HG03025 (cell line): ENCODE results near the gene NDFIP1.

Source experiments
- ATAC-seq: cut with Tn5 transposase; IDR thresholded peaks from one replicate; pipeline ENCODE4 v1.9.1; 2021; ENCODE audit warnings: mild to moderate bottlenecking, moderate library complexity; ENCODE audit not compliant: unreplicated experiment, low FRiP score

NDFIP1 gene, protein sequence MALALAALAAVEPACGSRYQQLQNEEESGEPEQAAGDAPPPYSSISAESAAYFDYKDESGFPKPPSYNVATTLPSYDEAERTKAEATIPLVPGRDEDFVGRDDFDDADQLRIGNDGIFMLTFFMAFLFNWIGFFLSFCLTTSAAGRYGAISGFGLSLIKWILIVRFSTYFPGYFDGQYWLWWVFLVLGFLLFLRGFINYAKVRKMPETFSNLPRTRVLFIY

GRCh38 chr5:142108432-142109330, at the start of gene NDFIP1:
NDFIP1 (plus strand) TSS chr5:142108779; CDS start chr5:142108975, 196 bp downstream.
- peak; percentile 95 for ATAC-seq

DNA sequence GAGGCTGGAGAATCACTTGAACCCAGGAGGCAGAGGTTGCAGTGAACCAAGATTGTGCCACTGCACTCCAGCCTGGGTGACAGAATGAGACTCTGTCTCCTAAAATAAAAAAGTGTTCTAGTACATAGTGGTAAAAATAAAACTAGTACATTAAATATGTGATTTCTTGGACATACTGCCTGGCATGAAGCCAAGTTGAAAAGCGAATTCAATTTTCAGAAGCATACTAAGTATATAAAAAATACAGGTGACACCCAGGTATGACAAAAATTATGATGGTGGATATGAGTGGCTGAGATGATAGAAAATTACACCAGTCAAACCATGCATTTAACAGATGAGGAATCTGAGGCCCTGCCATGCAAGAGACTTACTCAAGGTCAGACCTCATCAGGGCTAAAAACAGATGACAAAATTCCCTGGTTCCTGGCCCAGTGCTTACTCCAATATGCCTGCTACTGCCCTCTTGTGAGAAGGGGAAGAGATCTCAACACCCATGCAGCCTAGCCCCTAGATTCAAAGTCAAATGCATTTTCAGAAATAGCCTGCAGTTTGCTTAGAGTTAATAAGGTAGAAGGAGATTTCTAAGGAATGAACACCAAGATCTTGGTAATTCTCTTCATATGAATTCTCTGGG, 49.2 kb upstream of the NDFIP1 start:
- no peak for ATAC-seq

- ATAC-seq = no peak
These were observed 45.2 kb upstream of the NDFIP1 start for GRCh38 chr5:142063376-142063775.

- ATAC-seq = no peak
These were observed 44.7 kb upstream of the NDFIP1 start for GRCh38 chr5:142063878-142064331.

DNA sequence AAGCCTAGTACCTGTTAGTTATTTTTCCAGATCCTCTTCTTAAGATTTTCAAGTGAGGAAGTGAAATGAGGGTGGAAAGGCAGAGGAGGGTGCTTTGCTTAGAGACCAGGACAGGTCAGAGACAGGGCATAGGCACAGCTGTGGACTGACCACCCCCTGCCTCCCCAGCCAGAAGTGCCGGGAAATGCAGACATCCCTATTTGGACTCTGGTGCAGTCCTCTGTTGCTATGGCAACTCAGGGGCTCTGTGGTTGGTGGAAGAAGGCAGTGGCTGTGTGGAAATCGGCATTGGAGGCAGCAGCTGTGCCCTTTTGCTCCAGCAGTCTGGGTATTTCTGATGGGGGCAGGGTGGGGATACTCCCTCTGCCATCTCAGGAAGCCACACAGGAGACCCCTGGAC, 43.3 kb upstream of the NDFIP1 start:
- ATAC-seq = no peak

DNA sequence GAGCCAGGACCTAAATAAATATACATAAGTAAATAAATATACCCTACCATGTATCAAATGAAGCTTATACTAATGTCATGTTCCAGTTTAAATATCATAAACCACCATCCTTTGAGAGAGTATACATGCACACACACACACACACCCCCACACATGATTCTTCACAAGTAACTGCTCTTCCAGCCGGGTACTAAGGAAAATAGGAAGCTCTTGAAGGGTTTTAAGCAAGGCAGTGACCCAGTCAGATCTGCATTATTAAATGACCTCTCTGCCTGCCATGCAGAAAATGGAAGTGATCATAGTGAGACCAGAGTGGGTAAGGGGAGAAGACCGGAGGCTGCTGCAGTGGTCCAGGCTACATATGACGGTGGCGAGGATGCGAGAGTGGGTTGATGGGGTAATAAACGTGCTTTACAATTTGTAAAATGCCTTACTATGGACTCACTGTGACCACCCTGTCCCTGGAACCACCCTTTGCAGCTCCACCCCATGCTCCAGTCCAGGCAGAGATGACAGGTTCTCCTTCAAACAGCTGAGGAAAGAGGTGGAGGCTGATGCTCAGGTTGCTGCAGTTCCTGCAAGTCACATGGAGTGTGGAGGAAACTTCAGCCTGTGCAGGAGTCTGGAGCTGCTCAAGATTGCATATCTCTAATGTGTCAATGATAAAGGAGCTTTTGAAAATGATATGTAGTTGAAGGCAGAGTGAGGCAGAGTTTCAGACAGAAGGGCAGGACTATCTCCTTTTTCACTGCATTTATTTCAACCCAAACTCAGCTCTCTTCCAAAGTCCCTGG, 38.8 kb upstream of the NDFIP1 start:
- ATAC-seq = no peak

DNA sequence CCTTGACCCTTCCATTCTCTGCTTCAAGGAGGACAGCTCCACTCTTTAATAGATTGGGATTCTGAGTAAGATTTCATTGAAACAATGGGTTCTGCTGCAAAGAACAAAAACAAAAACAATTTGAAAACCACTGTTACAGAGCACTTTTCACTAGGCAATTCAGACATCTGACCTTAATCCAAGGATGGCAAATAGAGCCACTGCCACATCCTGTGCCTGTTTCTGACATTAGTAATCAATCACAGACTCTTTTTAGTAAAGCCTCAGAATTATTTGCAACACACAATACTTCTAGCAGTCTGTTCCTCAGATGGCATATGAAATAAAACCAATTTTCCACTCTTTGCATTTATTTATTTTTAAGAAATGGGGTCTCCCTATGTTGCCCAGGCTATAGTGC, 37.8 kb upstream of the NDFIP1 start:
- ATAC-seq = no peak

DNA sequence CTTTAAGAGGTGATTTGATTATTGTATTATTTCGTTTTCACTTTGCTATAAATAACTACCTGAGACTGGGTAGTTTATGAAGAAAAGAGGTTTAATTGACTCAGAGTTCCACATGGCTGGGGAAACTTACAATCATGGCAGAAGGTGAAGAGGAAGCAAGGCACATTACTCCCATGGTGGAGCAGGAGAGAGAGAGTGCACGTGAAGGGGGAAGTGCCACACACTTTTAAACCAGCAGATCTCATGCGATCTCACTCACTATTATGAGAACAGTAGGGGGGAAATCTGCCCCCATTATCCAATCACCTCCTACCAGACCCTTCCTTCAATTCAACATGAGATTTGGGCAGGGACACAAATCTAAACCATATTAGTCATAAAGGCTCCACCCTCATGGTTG, 36.1 kb upstream of the NDFIP1 start:
- no peak for ATAC-seq

GRCh38 chr5:142073362-142073988, 35.1 kb upstream of the NDFIP1 start:
- ATAC-seq = no peak

GRCh38 chr5:142074006-142074405, 34.6 kb upstream of the NDFIP1 start:
- no peak for ATAC-seq

GRCh38 chr5:142078221-142078620, 30.4 kb upstream of the NDFIP1 start:
- no peak for ATAC-seq

GRCh38 chr5:142078706-142079105, 29.9 kb upstream of the NDFIP1 start:
- no peak for ATAC-seq

DNA sequence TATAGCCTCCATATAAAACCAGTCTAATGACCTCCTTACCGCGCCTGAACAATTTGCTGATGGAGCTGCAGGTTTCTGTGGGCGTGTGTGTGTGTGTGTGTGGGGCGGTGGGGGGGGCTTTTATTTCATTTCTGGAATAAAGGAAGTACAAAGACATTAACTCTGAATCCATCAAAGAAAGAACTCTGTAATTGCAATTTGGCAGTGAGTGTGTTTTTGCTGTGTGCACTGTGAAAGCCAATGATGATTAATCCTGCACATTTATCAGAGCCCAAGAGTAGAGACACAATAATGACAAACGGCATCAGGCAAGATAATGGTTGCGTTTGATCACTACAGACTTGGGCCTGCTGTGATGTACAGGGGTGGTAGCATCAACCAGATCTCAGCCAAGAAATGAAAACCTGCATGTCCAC, 29.3 kb upstream of the NDFIP1 start:
- no peak for ATAC-seq

DNA sequence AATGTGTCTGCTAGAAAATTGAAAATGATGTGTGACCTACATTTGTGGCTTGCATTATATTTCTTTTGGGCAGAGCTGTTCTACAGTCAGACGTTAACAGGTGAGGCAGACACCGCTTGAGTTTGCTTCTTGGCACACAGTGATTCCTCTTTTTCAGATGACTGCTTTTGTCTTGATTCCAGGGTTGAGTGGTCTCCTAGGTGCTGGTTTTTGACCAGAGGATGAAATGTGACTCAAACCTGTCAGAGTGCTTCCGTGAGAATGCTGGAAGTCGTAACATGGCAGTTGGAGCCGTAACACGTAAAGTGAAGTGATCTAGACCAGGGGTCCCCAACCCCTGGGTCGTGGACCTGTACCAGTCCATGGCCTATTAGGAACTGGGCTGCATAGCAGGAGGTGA, 28.3 kb upstream of the NDFIP1 start:
- no peak for ATAC-seq

- ATAC-seq = no peak
These were observed 26.3 kb upstream of the NDFIP1 start for GRCh38 chr5:142082182-142082781.

GRCh38 chr5:142086229-142086628, 22.4 kb upstream of the NDFIP1 start:
- no peak for ATAC-seq

DNA sequence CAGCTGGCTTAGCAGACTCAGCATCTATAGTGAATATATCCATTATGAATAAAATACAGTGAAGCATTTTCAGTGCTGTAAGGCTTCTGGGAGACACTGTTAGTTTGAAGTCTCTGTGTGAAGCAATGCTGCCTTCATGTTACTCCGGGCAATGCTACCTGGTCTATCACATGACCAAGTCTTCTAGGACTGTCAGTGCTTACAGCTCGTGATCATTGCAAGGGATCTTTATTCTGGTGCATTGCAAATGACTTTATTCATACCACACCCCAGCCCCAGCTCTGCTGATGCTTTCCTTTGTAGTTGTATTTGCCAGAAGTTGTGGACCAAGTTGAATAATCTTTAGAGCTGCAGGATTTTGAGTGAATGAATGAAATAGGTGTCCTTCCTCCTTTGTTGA, 21.9 kb upstream of the NDFIP1 start:
- no peak for ATAC-seq

GRCh38 chr5:142087920-142088679, 20.5 kb upstream of the NDFIP1 start:
- ATAC-seq = no peak
